Endothelial cell of umbilical vein (primary cell): ENCODE results near the gene FNBP1L. TPM values are rescaled to one million over a fixed set of nuclear protein-coding genes. Genes with fewer than 3 reads are reported as not detected.
"Not testable (repeated sequence)": the region's sequence is repeated elsewhere in the genome, so short reads cannot be mapped to it uniquely, and the experiment has no call there.

ENCODE experiments used
- BruUV-seq: library from RNA; stranded (reverse); fragments of 400-500 nt; replicated peaks from 2 replicates; lab custom pipeline; 2021; lab: Mats Ljungman, UMichigan
- CTCF ChIA-PET: fragments of 300-600, 350-600 bp; sonication (Branson Sonifier 250); formaldehyde crosslinking; loops from one replicate; lab custom pipeline; 2021; ENCODE audit warnings: antibody characterized with exemption, inconsistent platforms; lab: Charles Lee
- POLR2A ChIA-PET: fragments of 300-600, 350-600 bp; sonication (Branson Sonifier 250); formaldehyde crosslinking; loops from one replicate; lab custom pipeline; 2021; ENCODE audit warnings: antibody characterized with exemption, inconsistent platforms; lab: Charles Lee
- DNase-seq: peaks from one replicate; pipeline ENCODE4 v3.0.0-alpha.2; 2011; ENCODE audit warnings: low read depth, low spot score
- FAIRE-seq: peaks from 2 replicates; lab custom pipeline; 2011; peaks lifted over from hg19 to GRCh38; lab: Jason Lieb, UNC
- H2AFZ ChIP-seq: 2 replicates; pipeline ENCODE4 v1.6.0; 2012; ENCODE audit warnings: low read depth, low read length, control low read depth, inconsistent platforms
- H3K27ac ChIP-seq: 2 replicates; pipeline ENCODE4 v1.5.1; 2011; ENCODE audit warnings: low read depth, mild to moderate bottlenecking, control low read depth, low read length, moderate library complexity; ENCODE audit not compliant: insufficient read depth
- H3K27me3 ChIP-seq, 2 experiments: 2 replicates each; pipeline versions ENCODE4 v1.6.0 to v1.6.1; 2011; ENCODE audit warnings: low read length in 2 of 2, mixed read lengths in 1 of 2; ENCODE audit not compliant: control insufficient read depth in 2 of 2, insufficient read depth in 2 of 2
- H3K36me3 ChIP-seq, 2 experiments: 2 replicates in 1 of 2; 3 replicates in 1 of 2; pipeline ENCODE4 v1.5.1; 2011; ENCODE audit warnings: low read length in 2 of 2, mild to moderate bottlenecking in 1 of 2, moderate library complexity in 1 of 2; ENCODE audit not compliant: control insufficient read depth in 2 of 2, insufficient read depth in 2 of 2; ENCODE audit errors: extremely low read depth in 1 of 2
- H3K4me1 ChIP-seq: 3 replicates; pipeline ENCODE4 v1.5.1; 2011; ENCODE audit warnings: mild to moderate bottlenecking, low read length; ENCODE audit not compliant: control insufficient read depth, insufficient read depth; ENCODE audit errors: extremely low read depth
- H3K4me2 ChIP-seq: 2 replicates; pipeline ENCODE4 v1.6.1; 2011; ENCODE audit warnings: low read length, control low read depth, mixed read lengths; ENCODE audit not compliant: insufficient read depth
- H3K4me3 ChIP-seq, 3 experiments: fragments of 200-600 bp in 1 of 3; sonication (generic), shearing (Covaris generic) in 1 of 3; replicated peaks in 1 of 3; 2 replicates each; pipeline ENCODE4 v1.5.1; 2011 to 2016; ENCODE audit warnings: control low read depth in 3 of 3, low read length in 3 of 3, mild to moderate bottlenecking in 2 of 3, inconsistent platforms in 1 of 3, low read depth in 1 of 3, moderate library complexity in 1 of 3; ENCODE audit not compliant: insufficient read depth in 1 of 3
- H3K79me2 ChIP-seq: 2 replicates; pipeline ENCODE4 v1.6.0; 2012; ENCODE audit warnings: low read length, inconsistent platforms; ENCODE audit not compliant: control insufficient read depth, insufficient read depth
- H3K9ac ChIP-seq: replicated peaks from 2 replicates; pipeline ENCODE3; 2011; ENCODE audit warnings: low read length, control low read depth; ENCODE audit not compliant: insufficient read depth; ENCODE audit errors: extremely low read depth
- H3K9me1 ChIP-seq: replicated peaks from 3 replicates; pipeline ENCODE4 v1.6.0; 2011; ENCODE audit warnings: mild to moderate bottlenecking, low read length; ENCODE audit not compliant: control insufficient read depth, insufficient read depth; ENCODE audit errors: extremely low read depth
- H3K9me3 ChIP-seq: replicated peaks from 2 replicates; pipeline ENCODE4 v1.5.1; 2012; ENCODE audit warnings: low read length, inconsistent platforms; ENCODE audit not compliant: control insufficient read depth, insufficient read depth
- H4K20me1 ChIP-seq: replicated peaks from 2 replicates; pipeline ENCODE3; 2011; ENCODE audit warnings: mild to moderate bottlenecking, low read length; ENCODE audit not compliant: control insufficient read depth, insufficient read depth; ENCODE audit errors: extremely low read depth
- EZH2 ChIP-seq: IDR thresholded peaks from 2 replicates; pipeline ENCODE4 v1.6.1; 2012; ENCODE audit warnings: borderline replicate concordance, low read depth, mild to moderate bottlenecking, moderate library complexity, low read length, inconsistent platforms; ENCODE audit not compliant: severe bottlenecking
- FOS ChIP-seq: IDR thresholded peaks from 2 replicates; pipeline ENCODE4 v1.6.1; 2011; ENCODE audit warnings: mild to moderate bottlenecking, low read length, moderate library complexity, borderline replicate concordance; ENCODE audit not compliant: insufficient read depth
- GATA2 ChIP-seq: IDR thresholded peaks from 2 replicates; pipeline ENCODE4 v1.7.0; 2011; ENCODE audit warnings: low read depth, mild to moderate bottlenecking, moderate library complexity, mixed read lengths, low read length; ENCODE audit not compliant: insufficient read length, insufficient read depth
- JUN ChIP-seq: IDR thresholded peaks from 2 replicates; pipeline ENCODE4 v1.6.1; 2011; ENCODE audit warnings: borderline replicate concordance, low read depth; ENCODE audit not compliant: insufficient read length, insufficient read depth
- MAX ChIP-seq: IDR thresholded peaks from 2 replicates; pipeline ENCODE4 v1.6.1; 2011; ENCODE audit not compliant: insufficient read depth, insufficient read length
- MYC ChIP-seq: IDR thresholded peaks from one replicate; pipeline ENCODE4 v1.6.1; 2011; ENCODE audit warnings: mild to moderate bottlenecking, low read depth, low read length
- POLR2A ChIP-seq: IDR thresholded peaks from 2 replicates; pipeline ENCODE4 v1.6.1; 2012; ENCODE audit warnings: low read depth, mild to moderate bottlenecking, control low read depth, low read length
- POLR2AphosphoS5 ChIP-seq: IDR thresholded peaks from 2 replicates; pipeline ENCODE4 v1.6.1; 2012; ENCODE audit warnings: low read depth, mild to moderate bottlenecking, control low read depth, low read length, moderate library complexity; ENCODE audit not compliant: insufficient read depth
- dilution Hi-C: fragments of 300-500 bp; cut with MboI; formaldehyde crosslinking; loops from one replicate; pipeline ENCODE4 v1.15.0; 2019; ENCODE audit warnings: low sequenced_read_pairs; ENCODE audit not compliant: extremely low pct_ligation_motif_present
- intact Hi-C: fragments of 100-400 bp; cut with micrococcal nuclease; formaldehyde crosslinking; loops from one replicate; pipeline ENCODE4 v1.10.0; 2022
- polyA plus RNA-seq, 4 experiments: library from polyadenylated mRNA; depleted of rRNA in 3 of 4; stranded (reverse) in 3 of 4; unstranded in 1 of 4; fragments of >200 nt; gene quantifications; 2 replicates each; pipeline versions ENCODE4 v1.2.1 to v1.2.3, GENCODE V29; 2011 to 2012; ENCODE audit warnings: missing spikeins in 1 of 4
- total RNA-seq: library from RNA; stranded (reverse); gene quantifications from 2 replicates; pipeline ENCODE4 v1.2.3, GENCODE V29; 2021
- TF ChIP-seq, protein P1 (sequence below), 2 donors: IDR thresholded peaks; 1 replicate in 1 of 2; 2 replicates in 1 of 2; pipeline ENCODE4 v1.5.1; 2011; ENCODE audit warnings: low read length in 2 of 2, mild to moderate bottlenecking in 2 of 2, moderate library complexity in 2 of 2, control low read depth in 1 of 2, inconsistent platforms in 1 of 2, low read depth in 1 of 2; ENCODE audit not compliant: insufficient read depth in 1 of 2; ENCODE audit errors: extremely low read depth in 1 of 2

The FNBP1L gene
- total and polyA plus RNA-seq, 2 donors (not counting 3 experiments of a cell fraction or from before 2014, with no cell fraction given) = 28.1 to 56.4 TPM

GRCh38 chr1:93588955-93589354 lies 141.0 kb downstream of the FNBP1L start:
- H4K20me1 ChIP-seq = no peaks in the 10 kb centered on the region
- FAIRE-seq = no peak
- no peaks in the 10 kb centered on the region for H3K9me3 ChIP-seq
- peaks cover 11 to 12% of the 10 kb centered on the region in 2 experiments for H3K36me3 ChIP-seq
- no TSS peak for BruUV-seq
- no peak overlapping the region for H3K9ac ChIP-seq
- no peak overlapping the region for H3K4me3 ChIP-seq
- intact Hi-C loops (loop anchor here (1.0 to 2.0 kb wide), 2 partner anchors 36 to 257 kb away; no protein-coding TSS in a partner anchor), dilution Hi-C loops (no loop called here)
- ChIA-PET CTCF (interaction anchor here (0.7 to 2.3 kb wide), 10 partner anchors 11 to 284 kb away, joined by 3 to 12 read pairs (median 4); no protein-coding TSS in a partner anchor), POLR2A (no interaction called here)
- peak overlapping the region; percentile 60 for H3K27ac ChIP-seq
- no peaks in the 10 kb centered on the region for H3K9me1 ChIP-seq
- peaks cover 57% of the 10 kb centered on the region for H3K79me2 ChIP-seq
- H3K27me3 ChIP-seq = no peaks in the 10 kb centered on the region
- H3K4me1 ChIP-seq = peaks cover 32% of the 10 kb centered on the region
- TF ChIP-seq JUN (no peak), GATA2 (no peak), FOS (no peak), POLR2A (no peak), EZH2 (no peak), MYC (no peak), POLR2AphosphoS5 (no peak), MAX (no peak)
- TF ChIP-seq, protein P1, sequence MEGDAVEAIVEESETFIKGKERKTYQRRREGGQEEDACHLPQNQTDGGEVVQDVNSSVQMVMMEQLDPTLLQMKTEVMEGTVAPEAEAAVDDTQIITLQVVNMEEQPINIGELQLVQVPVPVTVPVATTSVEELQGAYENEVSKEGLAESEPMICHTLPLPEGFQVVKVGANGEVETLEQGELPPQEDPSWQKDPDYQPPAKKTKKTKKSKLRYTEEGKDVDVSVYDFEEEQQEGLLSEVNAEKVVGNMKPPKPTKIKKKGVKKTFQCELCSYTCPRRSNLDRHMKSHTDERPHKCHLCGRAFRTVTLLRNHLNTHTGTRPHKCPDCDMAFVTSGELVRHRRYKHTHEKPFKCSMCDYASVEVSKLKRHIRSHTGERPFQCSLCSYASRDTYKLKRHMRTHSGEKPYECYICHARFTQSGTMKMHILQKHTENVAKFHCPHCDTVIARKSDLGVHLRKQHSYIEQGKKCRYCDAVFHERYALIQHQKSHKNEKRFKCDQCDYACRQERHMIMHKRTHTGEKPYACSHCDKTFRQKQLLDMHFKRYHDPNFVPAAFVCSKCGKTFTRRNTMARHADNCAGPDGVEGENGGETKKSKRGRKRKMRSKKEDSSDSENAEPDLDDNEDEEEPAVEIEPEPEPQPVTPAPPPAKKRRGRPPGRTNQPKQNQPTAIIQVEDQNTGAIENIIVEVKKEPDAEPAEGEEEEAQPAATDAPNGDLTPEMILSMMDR (IDR thresholded peaks at IDR 0.05; ENCODE audit: extremely low read depth in 1 of 2, insufficient read depth in 1 of 2, low read depth in 1 of 2, low read length in 2 of 2) = no peak
- H2AFZ ChIP-seq = no peak overlapping the region
- H3K4me2 ChIP-seq = no peak overlapping the region
- no peak for DNase-seq

DNA sequence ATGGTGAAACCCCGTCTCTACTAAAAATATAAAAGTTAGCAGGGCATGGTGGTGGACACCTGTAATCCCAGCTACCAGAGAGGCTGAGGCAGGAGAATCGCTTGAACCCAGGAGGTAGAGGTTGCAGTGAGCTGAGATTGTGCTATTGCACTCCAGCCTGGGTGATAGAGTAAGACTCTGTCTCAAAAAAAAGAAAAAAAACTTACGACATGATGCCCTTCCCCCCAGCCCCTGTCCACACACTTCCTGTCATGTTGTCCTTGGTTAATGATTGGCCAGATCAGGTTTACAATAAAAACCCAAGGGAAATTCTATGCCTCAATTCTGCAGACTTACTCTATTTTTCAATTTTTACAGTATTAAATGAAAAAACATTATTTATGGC lies 143.4 kb downstream of the FNBP1L start:
- H3K9me1 ChIP-seq, DNase-seq, H3K4me2 ChIP-seq, BruUV-seq, H3K27ac ChIP-seq, H3K9me3 ChIP-seq, POLR2A ChIA-PET, FAIRE-seq, dilution Hi-C loops, H3K9ac ChIP-seq, H4K20me1 ChIP-seq, H2AFZ ChIP-seq, intact Hi-C loops, H3K27me3 ChIP-seq, H3K4me3 ChIP-seq: not testable (repeated sequence)
- Histone ChIP-seq H3K36me3 (peaks cover 9 to 11% of the 10 kb centered on the region in 2 experiments), H3K4me1 (peaks cover 32% of the 10 kb centered on the region), H3K79me2 (peaks cover 72% of the 10 kb centered on the region)
- CTCF ChIA-PET = interaction anchor here (0.6 to 2.7 kb wide), 2 partner anchors 38 to 253 kb away, joined by 3 to 16 read pairs; no protein-coding TSS in a partner anchor
